Lung (tissue), 12 donors: ENCODE results near the gene LRP5. TPM values are rescaled to one million over a fixed set of nuclear protein-coding genes. Genes with fewer than 3 reads are reported as not detected.
"Not testable (repeated sequence)": the region's sequence is repeated elsewhere in the genome, so short reads cannot be mapped to it uniquely, and the experiment has no call there.

Experiments used
- ATAC-seq: fragments of 200-7000 bp; cut with Tn5 transposase; one replicate; pipeline ENCODE4 v1.9.1; 2020; ENCODE audit warnings: moderate number of reproducible peaks; ENCODE audit not compliant: insufficient read depth, low FRiP score
- DNase-seq, 3 donors: peaks; one replicate each; pipeline ENCODE4 v3.0.0-alpha.2; 2013 to 2017
- H3K27ac ChIP-seq, 2 donors: one replicate each; pipeline ENCODE4 v1.5.1; 2013; ENCODE audit warnings: mild to moderate bottlenecking in 2 of 2, moderate library complexity in 2 of 2, control low read depth in 1 of 2, inconsistent platforms in 1 of 2, low read depth in 1 of 2, low read length in 1 of 2
- H3K27me3 ChIP-seq, 3 donors: one replicate each; pipeline ENCODE4 v1.5.1; 2013; ENCODE audit warnings: low read length in 2 of 3; ENCODE audit not compliant: control insufficient read depth in 3 of 3, insufficient read depth in 3 of 3
- H3K36me3 ChIP-seq, 4 donors: one replicate each; pipeline ENCODE4 v1.5.1; 2013; ENCODE audit warnings: low read length in 4 of 4, mild to moderate bottlenecking in 1 of 4, moderate library complexity in 1 of 4; ENCODE audit not compliant: control insufficient read depth in 4 of 4, insufficient read depth in 4 of 4
- H3K4me1 ChIP-seq, 5 donors: one replicate each; pipeline ENCODE4 v1.5.1; 2013; ENCODE audit warnings: low read length in 5 of 5, mild to moderate bottlenecking in 2 of 5, moderate library complexity in 1 of 5; ENCODE audit not compliant: control insufficient read depth in 5 of 5, insufficient read depth in 5 of 5
- H3K4me3 ChIP-seq: one replicate; pipeline ENCODE4 v1.5.1; 2013; ENCODE audit warnings: mild to moderate bottlenecking, control low read depth, moderate library complexity
- H3K9ac ChIP-seq, 2 donors: one replicate each; pipeline ENCODE4 v1.5.1; 2013; ENCODE audit warnings: low read length in 2 of 2, control low read depth in 1 of 2; ENCODE audit not compliant: insufficient read depth in 1 of 2
- H3K9me3 ChIP-seq, 4 donors: one replicate each; pipeline ENCODE4 v1.5.1; 2013; ENCODE audit warnings: low read length in 3 of 4, mild to moderate bottlenecking in 1 of 4, moderate library complexity in 1 of 4; ENCODE audit not compliant: control insufficient read depth in 4 of 4, insufficient read depth in 3 of 4
- CTCF ChIP-seq: IDR thresholded peaks from 2 replicates; pipeline ENCODE4 v1.5.1; 2012; ENCODE audit warnings: mild to moderate bottlenecking; ENCODE audit errors: control extremely low read depth, extremely low read depth
- whole genome bisulfite sequencing, 2 donors: extraction: QIAGEN DNeasy Blood & Tissue Kit; methylation state at CpG; one replicate each; pipeline ENCODE4 v1.1.7; 2013; 5-methylcytosine and 5-hydroxymethylcytosine counted together
- polyA plus RNA-seq, 2 donors: library from polyadenylated mRNA; stranded (reverse); fragments of 200-250 nt; gene quantifications; one replicate each; pipeline ENCODE4 v1.2.1, GENCODE V29; 2013
- total RNA-seq, 2 donors: library from RNA; depleted of rRNA in 1 of 2; stranded (reverse); fragments of >200 nt in 1 of 2; gene quantifications; one replicate each; pipeline ENCODE4 v1.2.1, GENCODE V29; 2014 to 2021
- donor health status: control.
- donor health status: control.
- donor health status: Bipolar disorder and iron deficiency.
- donor health status: healthy.
- donor health status: DM: yes; HTN: yes; CAD: no.

Gene LRP5
- total and polyA plus RNA-seq, 4 donors = 33.7 to 76.4 (median 63.2) TPM

- no peak overlapping the region for H3K27ac ChIP-seq
- H3K27me3 ChIP-seq = no peaks in the 10 kb centered on the region
- peaks cover 11 to 31% (median 26%) of the 10 kb centered on the region in 5 donors for H3K4me1 ChIP-seq
- H3K4me3 ChIP-seq = no peak overlapping the region
- no peaks in the 10 kb centered on the region for H3K9me3 ChIP-seq
- peaks cover 0 to 11% (median 4%) of the 10 kb centered on the region in 4 donors for H3K36me3 ChIP-seq
- no peak overlapping the region for H3K9ac ChIP-seq
- no peak for DNase-seq
- no peak for ATAC-seq
- TF ChIP-seq CTCF = no peak
- WGBS, 2 donors = 97 to 99% methylated on average over 2 of the region's 2 CpGs
Measured at GRCh38 chr11:68472778-68473177, 160.4 kb downstream of the LRP5 start.

GRCh38 chr11:68473693-68474092 lies 161.3 kb downstream of the LRP5 start:
- H3K27me3 ChIP-seq = no peaks in the 10 kb centered on the region
- no peak for TF ChIP-seq CTCF
- ATAC-seq (no peak), DNase-seq (no peak)
- H3K9me3 ChIP-seq = no peaks in the 10 kb centered on the region
- H3K27ac ChIP-seq = no peak overlapping the region
- no peak overlapping the region for H3K4me3 ChIP-seq
- H3K36me3 ChIP-seq = peaks cover 0 to 11% (median 5%) of the 10 kb centered on the region in 4 donors
- 84 to 87% methylated on average over 1 of the region's 1 CpG for WGBS, 2 donors
- peaks cover 5 to 29% (median 21%) of the 10 kb centered on the region in 5 donors for H3K4me1 ChIP-seq
- H3K9ac ChIP-seq = no peak overlapping the region

- H3K36me3 ChIP-seq = peaks cover 0 to 14% (median 7%) of the 10 kb centered on the region in 4 donors
- not testable (repeated sequence) for H3K27me3 ChIP-seq, H3K27ac ChIP-seq, H3K9me3 ChIP-seq, ATAC-seq, H3K4me3 ChIP-seq, H3K9ac ChIP-seq, DNase-seq
- H3K4me1 ChIP-seq = peaks cover 6 to 25% (median 10%) of the 10 kb centered on the region in 5 donors
- WGBS, 2 donors = 95 to 98% methylated on average over 20 to 34 of the region's 34 CpGs
Measured at GRCh38 chr11:68475626-68476025, 163.2 kb downstream of the LRP5 start.

GRCh38 chr11:68479390-68479789 lies 167.0 kb downstream of the LRP5 start:
- no peak overlapping the region for H3K4me3 ChIP-seq
- H3K27me3 ChIP-seq = no peaks in the 10 kb centered on the region
- no peak for TF ChIP-seq CTCF
- H3K27ac ChIP-seq = no peak overlapping the region
- peaks cover 7 to 20% (median 15%) of the 10 kb centered on the region in 5 donors for H3K4me1 ChIP-seq
- WGBS, 2 donors = 77 to 90% methylated on average over 3 of the region's 3 CpGs
- no peaks in the 10 kb centered on the region for H3K9me3 ChIP-seq
- DNase-seq = no peak
- H3K9ac ChIP-seq = no peak overlapping the region
- no peak for ATAC-seq
- peaks cover 0 to 4% (median 2%) of the 10 kb centered on the region in 4 donors for H3K36me3 ChIP-seq
